EL (cell line): ENCODE measurements around the gene OPN5.

ENCODE experiments used
- DNase-seq: peaks from one replicate; pipeline ENCODE4 v3.0.0-alpha.2; 2016

The OPN5 gene

GRCh38 chr6:47875593-47875992 is 93.8 kb downstream of the OPN5 start:
- no peak for DNase-seq
